HUES48 (cell line): Measurements from ENCODE around the gene SLC39A13.
A peak's percentile ranks its signal among the peaks of the same experiment; 100 is the strongest.

Experiments used
- H3K27ac ChIP-seq: one replicate; pipeline ENCODE4 v1.7.0; 2013; ENCODE audit warnings: low read depth, low read length, inconsistent platforms
- H3K27me3 ChIP-seq: 2 replicates; pipeline ENCODE4 v1.6.1; 2013; ENCODE audit warnings: mild to moderate bottlenecking, low read length; ENCODE audit not compliant: control insufficient read depth, insufficient read depth
- H3K36me3 ChIP-seq: 2 replicates; pipeline ENCODE4 v1.6.1; 2013; ENCODE audit warnings: low read length; ENCODE audit not compliant: control insufficient read depth, insufficient read depth
- H3K4me1 ChIP-seq: 2 replicates; pipeline ENCODE4 v1.6.1; 2013; ENCODE audit warnings: mild to moderate bottlenecking, low read length; ENCODE audit not compliant: control insufficient read depth, insufficient read depth
- H3K4me3 ChIP-seq: 2 replicates; pipeline ENCODE4 v1.5.1; 2013; ENCODE audit warnings: mild to moderate bottlenecking, low read depth, low read length
- H3K9ac ChIP-seq: 2 replicates; pipeline ENCODE4 v1.6.1; 2013; ENCODE audit warnings: mild to moderate bottlenecking, low read depth, low read length, moderate library complexity
- H3K9me3 ChIP-seq: 2 replicates; pipeline ENCODE4 v1.6.1; 2013; ENCODE audit warnings: low read length; ENCODE audit not compliant: control insufficient read depth, insufficient read depth

SLC39A13 gene

GRCh38 chr11:47415091-47415854 lies 6.9 kb downstream of the SLC39A13 start:
- Histone ChIP-seq H3K27me3 (no peaks in the 10 kb centered on the region), H3K9ac (no peak overlapping the region), H3K4me1 (peaks cover 7% of the 10 kb centered on the region; the same call in 1 of the 2 replicates), H3K27ac (peak overlapping the region; percentile 73), H3K36me3 (peaks cover 41% of the 10 kb centered on the region), H3K4me3 (no peak overlapping the region), H3K9me3 (no peaks in the 10 kb centered on the region)

DNA sequence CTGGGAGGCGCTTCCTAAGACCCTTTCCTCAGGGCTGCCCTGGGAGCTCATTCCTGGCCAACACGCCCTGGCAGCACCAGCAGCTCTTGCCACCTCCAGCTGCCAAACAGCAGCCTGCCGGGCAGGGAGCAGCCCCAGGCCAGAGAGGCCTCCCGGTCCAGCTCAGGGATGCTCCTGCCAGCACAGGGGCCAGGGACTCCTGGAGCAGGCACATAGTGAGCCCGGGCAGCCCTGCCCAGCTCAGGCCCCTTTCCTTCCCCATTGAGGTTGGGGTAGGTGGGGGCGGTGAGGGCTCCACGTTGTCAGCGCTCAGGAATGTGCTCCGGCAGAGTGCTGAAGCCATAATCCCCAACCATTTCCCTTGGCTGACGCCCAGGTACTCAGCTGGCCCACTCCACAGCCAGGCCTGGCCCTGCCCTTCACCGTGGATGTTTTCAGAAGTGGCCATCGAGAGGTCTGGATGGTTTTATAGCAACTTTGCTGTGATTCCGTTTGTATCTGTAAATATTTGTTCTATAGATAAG lies 7.6 kb downstream of the SLC39A13 start:
- no peak overlapping the region for H3K9ac ChIP-seq
- H3K36me3 ChIP-seq = peaks cover 48% of the 10 kb centered on the region
- H3K27me3 ChIP-seq = no peaks in the 10 kb centered on the region
- H3K9me3 ChIP-seq = no peaks in the 10 kb centered on the region
- H3K4me3 ChIP-seq = no peak overlapping the region
- peak overlapping the region; percentile 73 for H3K27ac ChIP-seq
- H3K4me1 ChIP-seq = peaks cover 7% of the 10 kb centered on the region; the same call in 1 of the 2 replicates

- Histone ChIP-seq H3K9ac (no peak overlapping the region), H3K27ac (no peak overlapping the region), H3K36me3 (peaks cover 63% of the 10 kb centered on the region), H3K9me3 (no peaks in the 10 kb centered on the region), H3K4me1 (peaks cover 7% of the 10 kb centered on the region; the same call in 1 of the 2 replicates), H3K27me3 (no peaks in the 10 kb centered on the region), H3K4me3 (no peak overlapping the region)
Measured at GRCh38 chr11:47417712-47418111, 9.3 kb downstream of the SLC39A13 start.

GRCh38 chr11:47418454-47419259 lies 10.3 kb downstream of the SLC39A13 start:
- H3K36me3 ChIP-seq = peaks cover 68% of the 10 kb centered on the region
- no peak overlapping the region for H3K27ac ChIP-seq
- H3K4me1 ChIP-seq = peaks cover 7% of the 10 kb centered on the region; the same call in 1 of the 2 replicates
- H3K9ac ChIP-seq = no peak overlapping the region
- no peaks in the 10 kb centered on the region for H3K9me3 ChIP-seq
- no peaks in the 10 kb centered on the region for H3K27me3 ChIP-seq
- no peak overlapping the region for H3K4me3 ChIP-seq

- Histone ChIP-seq H3K36me3 (peaks cover 43% of the 10 kb centered on the region), H3K4me1 (peaks cover 6% of the 10 kb centered on the region; the same call in 1 of the 2 replicates), H3K4me3 (peak overlapping the region; percentile 83), H3K9ac (peak overlapping the region; percentile 96), H3K9me3 (no peaks in the 10 kb centered on the region), H3K27me3 (no peaks in the 10 kb centered on the region), H3K27ac (peak overlapping the region; percentile 95)
Measured at GRCh38 chr11:47425611-47426010, 17.2 kb downstream of the SLC39A13 start.

- H3K9ac ChIP-seq = peak within 1 kb of the TSS; percentile 96
- H3K4me3 ChIP-seq = peak within 1 kb of the TSS; percentile 83
- peaks cover 38% of the 10 kb centered on the region for H3K36me3 ChIP-seq
- H3K9me3 ChIP-seq = no peaks in the 10 kb centered on the region
- H3K27ac ChIP-seq = peak within 1 kb of the TSS; percentile 95
- H3K4me1 ChIP-seq = peaks cover 6% of the 10 kb centered on the region; the same call in 1 of the 2 replicates
- no peaks in the 10 kb centered on the region for H3K27me3 ChIP-seq
Measured at GRCh38 chr11:47426062-47426956, 17.9 kb downstream of the SLC39A13 start, which contains the start of gene PSMC3. TSS of gene PSMC3 (minus strand) at chr11:47426439. CDS start at chr11:47426279, 160 bp downstream.

DNA sequence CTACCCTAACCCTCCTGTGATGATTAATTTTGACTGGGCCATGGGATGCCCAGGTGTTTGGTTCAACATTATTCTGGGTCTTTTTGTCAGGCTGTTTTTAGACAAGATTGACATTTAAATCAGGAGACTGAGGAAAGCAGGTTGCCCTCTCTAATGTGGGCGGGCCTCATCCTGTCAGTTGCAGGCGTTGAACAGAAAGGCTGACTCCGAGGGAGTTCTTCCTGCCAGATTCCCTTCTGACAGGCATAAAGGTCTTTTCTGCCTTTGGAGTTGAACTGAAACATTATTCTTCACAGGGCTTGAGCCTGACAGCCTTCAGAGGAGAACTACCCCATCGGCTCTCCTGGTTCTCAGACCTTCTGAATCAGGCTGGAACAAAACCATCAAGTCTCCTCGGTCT lies 22.1 kb downstream of the SLC39A13 start:
- H3K36me3 ChIP-seq = no peaks in the 10 kb centered on the region
- H3K4me1 ChIP-seq = no peaks in the 10 kb centered on the region

GRCh38 chr11:47431356-47432083 lies 23.1 kb downstream of the SLC39A13 start:
- Histone ChIP-seq H3K36me3 (no peaks in the 10 kb centered on the region), H3K9me3 (no peaks in the 10 kb centered on the region), H3K27ac (no peak overlapping the region)

More for the DNA sequence above, 22.1 kb downstream of the SLC39A13 start:
- Histone ChIP-seq H3K9me3 (no peaks in the 10 kb centered on the region), H3K27ac (no peak overlapping the region), H3K4me3 (no peak overlapping the region), H3K9ac (no peak overlapping the region), H3K27me3 (no peaks in the 10 kb centered on the region)

DNA sequence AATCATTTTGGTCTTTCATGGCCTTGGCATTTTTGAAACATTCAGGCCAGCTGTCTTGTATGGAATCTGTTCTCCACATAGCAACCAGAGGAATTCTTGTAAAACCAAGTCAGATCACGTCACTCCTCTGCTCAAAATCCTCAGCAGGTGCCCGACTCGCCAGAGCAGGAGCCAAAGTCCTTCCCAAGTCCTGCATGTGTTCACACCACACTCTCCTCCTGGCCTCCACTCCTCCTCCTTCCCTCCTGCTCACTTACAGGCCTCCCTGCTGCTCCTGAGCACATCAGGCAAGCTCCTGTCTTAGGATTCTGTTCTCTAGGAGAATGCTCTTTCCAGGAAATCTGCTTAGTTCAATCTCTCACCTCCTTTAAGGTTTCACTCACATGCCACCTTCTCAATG lies 24.8 kb downstream of the SLC39A13 start:
- H3K36me3 ChIP-seq = no peaks in the 10 kb centered on the region
- H3K9ac ChIP-seq = no peak overlapping the region
- H3K4me1 ChIP-seq = no peaks in the 10 kb centered on the region
- no peak overlapping the region for H3K27ac ChIP-seq
- H3K27me3 ChIP-seq = no peaks in the 10 kb centered on the region
- H3K9me3 ChIP-seq = no peaks in the 10 kb centered on the region
- no peak overlapping the region for H3K4me3 ChIP-seq

More at GRCh38 chr11:47431356-47432083, 23.1 kb downstream of the SLC39A13 start:
- no peaks in the 10 kb centered on the region for H3K27me3 ChIP-seq
- no peak overlapping the region for H3K4me3 ChIP-seq
- H3K9ac ChIP-seq = no peak overlapping the region
- H3K4me1 ChIP-seq = no peaks in the 10 kb centered on the region
